PFSK-1 (cell line): ENCODE results near the gene SLC39A11.

Experiments used
- POLR2AphosphoS5 ChIP-seq: IDR thresholded peaks from 2 replicates; pipeline ENCODE4 v1.6.1; 2012; ENCODE audit warnings: low read depth, mild to moderate bottlenecking, control low read depth, low read length, moderate library complexity
- REST ChIP-seq, 2 experiments: IDR thresholded peaks; 2 replicates each; pipeline versions ENCODE4 v1.6.1 to v1.8.0; 2011 to 2012; ENCODE audit warnings: low read depth in 2 of 2, low read length in 2 of 2, control low read depth in 1 of 2, inconsistent platforms in 1 of 2, mild to moderate bottlenecking in 1 of 2, moderate library complexity in 1 of 2; ENCODE audit not compliant: insufficient read depth in 1 of 2
- SIN3A ChIP-seq: IDR thresholded peaks from 2 replicates; pipeline ENCODE4 v1.6.1; 2012; ENCODE audit warnings: mild to moderate bottlenecking, low read length, moderate library complexity, borderline replicate concordance; ENCODE audit not compliant: insufficient read depth

GRCh38 chr17:72952220-72952619 lies 140.3 kb downstream of the SLC39A11 start:
- TF ChIP-seq POLR2AphosphoS5 (no peak), SIN3A (no peak), REST (IDR thresholded peaks at IDR 0.05; ENCODE audit: insufficient read depth in 1 of 2, low read depth in 2 of 2, low read length in 2 of 2) (no peak)
